ENCODE data around the gene ANKRD27.

Gene ANKRD27

DNA sequence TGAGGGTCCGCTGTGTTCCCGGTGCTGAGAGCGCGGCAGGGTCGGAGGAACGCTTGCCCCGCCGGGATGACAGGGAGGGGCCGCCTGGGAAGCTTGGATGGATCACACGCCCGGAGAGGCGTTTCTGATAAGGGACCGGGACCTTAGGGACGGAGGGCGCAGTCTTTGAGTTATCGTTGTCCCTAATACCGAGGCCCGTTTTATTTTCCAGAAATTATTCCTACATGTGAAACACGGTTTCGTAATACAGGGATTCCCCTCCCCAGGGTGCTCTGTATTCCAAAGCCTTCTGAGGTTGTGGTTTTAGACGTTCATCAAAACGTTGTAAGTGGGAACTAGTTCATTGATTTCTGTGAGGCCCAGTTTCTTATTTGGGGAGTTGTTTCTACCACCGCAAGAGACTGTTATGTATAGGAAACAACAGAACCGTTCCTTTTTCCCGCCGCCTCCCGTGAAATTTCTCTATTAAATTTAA lies 93.2 kb downstream of the ANKRD27 start (continued):
- TF ChIP-seq, protein P1, sequence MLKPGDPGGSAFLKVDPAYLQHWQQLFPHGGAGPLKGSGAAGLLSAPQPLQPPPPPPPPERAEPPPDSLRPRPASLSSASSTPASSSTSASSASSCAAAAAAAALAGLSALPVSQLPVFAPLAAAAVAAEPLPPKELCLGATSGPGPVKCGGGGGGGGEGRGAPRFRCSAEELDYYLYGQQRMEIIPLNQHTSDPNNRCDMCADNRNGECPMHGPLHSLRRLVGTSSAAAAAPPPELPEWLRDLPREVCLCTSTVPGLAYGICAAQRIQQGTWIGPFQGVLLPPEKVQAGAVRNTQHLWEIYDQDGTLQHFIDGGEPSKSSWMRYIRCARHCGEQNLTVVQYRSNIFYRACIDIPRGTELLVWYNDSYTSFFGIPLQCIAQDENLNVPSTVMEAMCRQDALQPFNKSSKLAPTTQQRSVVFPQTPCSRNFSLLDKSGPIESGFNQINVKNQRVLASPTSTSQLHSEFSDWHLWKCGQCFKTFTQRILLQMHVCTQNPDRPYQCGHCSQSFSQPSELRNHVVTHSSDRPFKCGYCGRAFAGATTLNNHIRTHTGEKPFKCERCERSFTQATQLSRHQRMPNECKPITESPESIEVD (tag by site-specific recombination; IDR thresholded peaks at IDR 0.05): no peak
- TF ChIP-seq ZNF394 (tag by site-specific recombination; IDR thresholded peaks at IDR 0.05; ENCODE audit: borderline replicate concordance): no peak
- no peak for TF ChIP-seq SCRT2 (tag by site-specific recombination; IDR thresholded peaks at IDR 0.05)
- 0 out of 2 replicates have a peak, but pooled peaks have one; percentile 13 for TF ChIP-seq SP7 (tag by site-specific recombination; IDR thresholded peaks at IDR 0.05)
- TF ChIP-seq GLIS1 (tag by site-specific recombination; IDR thresholded peaks at IDR 0.05): no peak
- no peak; the same call in 1 of the 2 replicates for TF ChIP-seq ZNF423 (tag by site-specific recombination; IDR thresholded peaks at IDR 0.05)
- TF ChIP-seq ZNF19 (tag by site-specific recombination; IDR thresholded peaks at IDR 0.05; ENCODE audit: low read depth): no peak
- TF ChIP-seq ZNF76 (tag by site-specific recombination; IDR thresholded peaks at IDR 0.05; ENCODE audit: borderline replicate concordance, low read depth): peak; percentile 13; the same call in 1 of the 2 replicates
- TF ChIP-seq, protein P2, sequence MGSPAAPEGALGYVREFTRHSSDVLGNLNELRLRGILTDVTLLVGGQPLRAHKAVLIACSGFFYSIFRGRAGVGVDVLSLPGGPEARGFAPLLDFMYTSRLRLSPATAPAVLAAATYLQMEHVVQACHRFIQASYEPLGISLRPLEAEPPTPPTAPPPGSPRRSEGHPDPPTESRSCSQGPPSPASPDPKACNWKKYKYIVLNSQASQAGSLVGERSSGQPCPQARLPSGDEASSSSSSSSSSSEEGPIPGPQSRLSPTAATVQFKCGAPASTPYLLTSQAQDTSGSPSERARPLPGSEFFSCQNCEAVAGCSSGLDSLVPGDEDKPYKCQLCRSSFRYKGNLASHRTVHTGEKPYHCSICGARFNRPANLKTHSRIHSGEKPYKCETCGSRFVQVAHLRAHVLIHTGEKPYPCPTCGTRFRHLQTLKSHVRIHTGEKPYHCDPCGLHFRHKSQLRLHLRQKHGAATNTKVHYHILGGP (tag by site-specific recombination; IDR thresholded peaks at IDR 0.05): no peak
- TF ChIP-seq ZNF157 (tag by site-specific recombination; IDR thresholded peaks at IDR 0.05): no peak
- TF ChIP-seq TRIM28 (IDR thresholded peaks at IDR 0.05; ENCODE audit: borderline replicate concordance, low read length): no peak
- TF ChIP-seq ZNF121 (tag by site-specific recombination; IDR thresholded peaks at IDR 0.05): peak; percentile 83; the same call in 1 of the 2 replicates
- no peak for TF ChIP-seq ZNF354C (tag by site-specific recombination; IDR thresholded peaks at IDR 0.05; ENCODE audit: borderline replicate concordance, low read depth)
- TF ChIP-seq ZNF391 (tag by site-specific recombination; IDR thresholded peaks at IDR 0.05; ENCODE audit: borderline replicate concordance, low read depth): no peak
- TF ChIP-seq ZFP37 (tag by site-specific recombination; IDR thresholded peaks at IDR 0.05): no peak; the same call in 1 of the 2 replicates
- TF ChIP-seq, protein P3, sequence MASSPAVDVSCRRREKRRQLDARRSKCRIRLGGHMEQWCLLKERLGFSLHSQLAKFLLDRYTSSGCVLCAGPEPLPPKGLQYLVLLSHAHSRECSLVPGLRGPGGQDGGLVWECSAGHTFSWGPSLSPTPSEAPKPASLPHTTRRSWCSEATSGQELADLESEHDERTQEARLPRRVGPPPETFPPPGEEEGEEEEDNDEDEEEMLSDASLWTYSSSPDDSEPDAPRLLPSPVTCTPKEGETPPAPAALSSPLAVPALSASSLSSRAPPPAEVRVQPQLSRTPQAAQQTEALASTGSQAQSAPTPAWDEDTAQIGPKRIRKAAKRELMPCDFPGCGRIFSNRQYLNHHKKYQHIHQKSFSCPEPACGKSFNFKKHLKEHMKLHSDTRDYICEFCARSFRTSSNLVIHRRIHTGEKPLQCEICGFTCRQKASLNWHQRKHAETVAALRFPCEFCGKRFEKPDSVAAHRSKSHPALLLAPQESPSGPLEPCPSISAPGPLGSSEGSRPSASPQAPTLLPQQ (tag by site-specific recombination; IDR thresholded peaks at IDR 0.05): no peak
- TF ChIP-seq ZNF514 (tag by site-specific recombination; IDR thresholded peaks at IDR 0.05): no peak
- no peak for TF ChIP-seq ZNF138 (tag by site-specific recombination; IDR thresholded peaks at IDR 0.05; ENCODE audit: borderline replicate concordance)
- no peak for TF ChIP-seq REPIN1 (tag by site-specific recombination; IDR thresholded peaks at IDR 0.05; ENCODE audit: low read depth)
- TF ChIP-seq GLIS2 (tag by site-specific recombination; IDR thresholded peaks at IDR 0.05): no peak; the same call in 1 of the 2 replicates
- TF ChIP-seq ZNF10 (tag by site-specific recombination; IDR thresholded peaks at IDR 0.05): no peak
- TF ChIP-seq, protein P4, sequence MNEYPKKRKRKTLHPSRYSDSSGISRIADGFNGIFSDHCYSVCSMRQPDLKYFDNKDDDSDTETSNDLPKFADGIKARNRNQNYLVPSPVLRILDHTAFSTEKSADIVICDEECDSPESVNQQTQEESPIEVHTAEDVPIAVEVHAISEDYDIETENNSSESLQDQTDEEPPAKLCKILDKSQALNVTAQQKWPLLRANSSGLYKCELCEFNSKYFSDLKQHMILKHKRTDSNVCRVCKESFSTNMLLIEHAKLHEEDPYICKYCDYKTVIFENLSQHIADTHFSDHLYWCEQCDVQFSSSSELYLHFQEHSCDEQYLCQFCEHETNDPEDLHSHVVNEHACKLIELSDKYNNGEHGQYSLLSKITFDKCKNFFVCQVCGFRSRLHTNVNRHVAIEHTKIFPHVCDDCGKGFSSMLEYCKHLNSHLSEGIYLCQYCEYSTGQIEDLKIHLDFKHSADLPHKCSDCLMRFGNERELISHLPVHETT (tag by site-specific recombination; IDR thresholded peaks at IDR 0.05): no peak
- TF ChIP-seq, protein P5, sequence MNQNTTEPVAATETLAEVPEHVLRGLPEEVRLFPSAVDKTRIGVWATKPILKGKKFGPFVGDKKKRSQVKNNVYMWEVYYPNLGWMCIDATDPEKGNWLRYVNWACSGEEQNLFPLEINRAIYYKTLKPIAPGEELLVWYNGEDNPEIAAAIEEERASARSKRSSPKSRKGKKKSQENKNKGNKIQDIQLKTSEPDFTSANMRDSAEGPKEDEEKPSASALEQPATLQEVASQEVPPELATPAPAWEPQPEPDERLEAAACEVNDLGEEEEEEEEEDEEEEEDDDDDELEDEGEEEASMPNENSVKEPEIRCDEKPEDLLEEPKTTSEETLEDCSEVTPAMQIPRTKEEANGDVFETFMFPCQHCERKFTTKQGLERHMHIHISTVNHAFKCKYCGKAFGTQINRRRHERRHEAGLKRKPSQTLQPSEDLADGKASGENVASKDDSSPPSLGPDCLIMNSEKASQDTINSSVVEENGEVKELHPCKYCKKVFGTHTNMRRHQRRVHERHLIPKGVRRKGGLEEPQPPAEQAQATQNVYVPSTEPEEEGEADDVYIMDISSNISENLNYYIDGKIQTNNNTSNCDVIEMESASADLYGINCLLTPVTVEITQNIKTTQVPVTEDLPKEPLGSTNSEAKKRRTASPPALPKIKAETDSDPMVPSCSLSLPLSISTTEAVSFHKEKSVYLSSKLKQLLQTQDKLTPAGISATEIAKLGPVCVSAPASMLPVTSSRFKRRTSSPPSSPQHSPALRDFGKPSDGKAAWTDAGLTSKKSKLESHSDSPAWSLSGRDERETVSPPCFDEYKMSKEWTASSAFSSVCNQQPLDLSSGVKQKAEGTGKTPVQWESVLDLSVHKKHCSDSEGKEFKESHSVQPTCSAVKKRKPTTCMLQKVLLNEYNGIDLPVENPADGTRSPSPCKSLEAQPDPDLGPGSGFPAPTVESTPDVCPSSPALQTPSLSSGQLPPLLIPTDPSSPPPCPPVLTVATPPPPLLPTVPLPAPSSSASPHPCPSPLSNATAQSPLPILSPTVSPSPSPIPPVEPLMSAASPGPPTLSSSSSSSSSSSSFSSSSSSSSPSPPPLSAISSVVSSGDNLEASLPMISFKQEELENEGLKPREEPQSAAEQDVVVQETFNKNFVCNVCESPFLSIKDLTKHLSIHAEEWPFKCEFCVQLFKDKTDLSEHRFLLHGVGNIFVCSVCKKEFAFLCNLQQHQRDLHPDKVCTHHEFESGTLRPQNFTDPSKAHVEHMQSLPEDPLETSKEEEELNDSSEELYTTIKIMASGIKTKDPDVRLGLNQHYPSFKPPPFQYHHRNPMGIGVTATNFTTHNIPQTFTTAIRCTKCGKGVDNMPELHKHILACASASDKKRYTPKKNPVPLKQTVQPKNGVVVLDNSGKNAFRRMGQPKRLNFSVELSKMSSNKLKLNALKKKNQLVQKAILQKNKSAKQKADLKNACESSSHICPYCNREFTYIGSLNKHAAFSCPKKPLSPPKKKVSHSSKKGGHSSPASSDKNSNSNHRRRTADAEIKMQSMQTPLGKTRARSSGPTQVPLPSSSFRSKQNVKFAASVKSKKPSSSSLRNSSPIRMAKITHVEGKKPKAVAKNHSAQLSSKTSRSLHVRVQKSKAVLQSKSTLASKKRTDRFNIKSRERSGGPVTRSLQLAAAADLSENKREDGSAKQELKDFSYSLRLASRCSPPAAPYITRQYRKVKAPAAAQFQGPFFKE (tag by site-specific recombination; IDR thresholded peaks at IDR 0.05; ENCODE audit: borderline replicate concordance): no peak
- TF ChIP-seq ZNF658 (tag by site-specific recombination; IDR thresholded peaks at IDR 0.05): no peak
- no peak for TF ChIP-seq MEIS1 (CRISPR knock-in tag; IDR thresholded peaks at IDR 0.05; ENCODE audit: borderline replicate concordance)
- TF ChIP-seq ZNF24 (tag by site-specific recombination; IDR thresholded peaks at IDR 0.05): peak; percentile 37; the same call in 1 of the 2 replicates
- no peak for TF ChIP-seq ZNF248 (tag by site-specific recombination; IDR thresholded peaks at IDR 0.05)
- no peak for TF ChIP-seq ZSCAN23 (tag by site-specific recombination; IDR thresholded peaks at IDR 0.05)
- no peak for TF ChIP-seq HOXD13 (CRISPR knock-in tag; IDR thresholded peaks at IDR 0.05; ENCODE audit: borderline replicate concordance)

Measured in HEK293 (cell line).